Measurements from ENCODE around the gene FLYWCH2. TPM values are rescaled to one million over a fixed set of nuclear protein-coding genes. Genes with fewer than 3 reads are reported as not detected.

Gene FLYWCH2
- total and polyA plus RNA-seq, 9 of the 15 experiments (the other 6 are each of a cell fraction or from before 2014, with no cell fraction given), result 0.70 to 55.5 (median 7.6) TPM

DNA sequence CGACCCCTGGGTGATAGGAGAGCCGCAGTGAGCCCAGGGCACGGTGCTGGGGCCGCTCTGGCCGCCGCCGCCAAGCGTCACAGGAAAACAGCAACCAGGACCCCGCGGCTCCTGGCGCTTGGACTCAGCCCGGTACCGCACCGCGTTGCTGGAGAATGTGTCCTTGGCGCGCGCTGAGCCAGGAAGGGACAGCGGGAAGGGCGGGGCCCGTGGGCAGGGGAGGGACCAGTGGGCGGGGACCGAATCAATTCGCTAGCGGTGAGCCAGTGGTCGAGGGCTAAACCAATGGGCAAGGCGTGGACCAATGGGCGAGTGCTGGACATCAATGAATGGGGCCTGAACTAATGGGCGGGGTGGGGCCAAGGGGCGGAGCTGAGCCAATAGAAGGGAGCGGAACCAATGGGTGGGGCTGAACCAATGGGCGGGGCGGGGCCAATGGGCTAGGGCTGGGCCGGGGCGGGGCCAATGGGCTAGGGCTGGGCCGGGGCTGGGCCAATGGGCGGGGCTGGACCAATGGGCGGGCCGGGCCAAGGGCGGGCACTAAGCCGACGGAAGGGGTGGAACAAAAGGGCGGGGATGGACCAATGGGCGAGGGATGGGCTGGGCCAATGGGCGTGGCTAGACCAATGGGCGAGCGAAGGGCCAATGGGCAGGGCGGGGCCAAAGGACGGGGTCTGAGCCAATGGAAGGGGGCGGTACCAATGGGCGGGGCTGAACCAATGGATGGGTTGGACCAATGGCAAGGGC is 22.4 kb downstream of the FLYWCH2 start (continued):
- TF ChIP-seq ASH1L (IDR thresholded peaks at IDR 0.05; ENCODE audit: borderline replicate concordance, low read depth, partially characterized antibody) (peak; percentile 81), ZNF431 (CRISPR knock-in tag; IDR thresholded peaks at IDR 0.05) (0 out of 2 replicates have a peak, but pooled peaks have one; percentile 45), TEAD2 (tag; IDR thresholded peaks at IDR 0.05) (no peak), TBL1XR1 (IDR thresholded peaks at IDR 0.05; ENCODE audit: low read length in 2 of 2) (no peak), KDM5B (IDR thresholded peaks at IDR 0.05; ENCODE audit: insufficient replicate concordance, low read depth, low read length) (peak; percentile 98), ZNF197 (CRISPR knock-in tag; IDR thresholded peaks at IDR 0.05; ENCODE audit: low read depth) (no peak), ELF2 (CRISPR knock-in tag; IDR thresholded peaks at IDR 0.05) (no peak), NR2C2 (CRISPR knock-in tag; IDR thresholded peaks at IDR 0.05) (no peak), NR2C2 (tag; IDR thresholded peaks at IDR 0.05) (no peak), TBP (optimal IDR thresholded peaks at IDR 0.05; ENCODE audit: low read depth, low read length) (peak; percentile 98), TOE1 (IDR thresholded peaks at IDR 0.05; ENCODE audit: borderline replicate concordance) (no peak), TOE1 (CRISPR knock-in tag; IDR thresholded peaks at IDR 0.05; ENCODE audit: borderline replicate concordance, low read depth) (no peak), PRPF4 (IDR thresholded peaks at IDR 0.05; ENCODE audit: insufficient read depth, low read depth, low read length, poor library complexity, severe bottlenecking) (peak; percentile 80)
- TF ChIP-seq, protein P1, sequence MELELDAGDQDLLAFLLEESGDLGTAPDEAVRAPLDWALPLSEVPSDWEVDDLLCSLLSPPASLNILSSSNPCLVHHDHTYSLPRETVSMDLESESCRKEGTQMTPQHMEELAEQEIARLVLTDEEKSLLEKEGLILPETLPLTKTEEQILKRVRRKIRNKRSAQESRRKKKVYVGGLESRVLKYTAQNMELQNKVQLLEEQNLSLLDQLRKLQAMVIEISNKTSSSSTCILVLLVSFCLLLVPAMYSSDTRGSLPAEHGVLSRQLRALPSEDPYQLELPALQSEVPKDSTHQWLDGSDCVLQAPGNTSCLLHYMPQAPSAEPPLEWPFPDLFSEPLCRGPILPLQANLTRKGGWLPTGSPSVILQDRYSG (tag; conservative IDR thresholded peaks at IDR 0.05; ENCODE audit: low read depth), result no peak
- TF ChIP-seq, protein P2, sequence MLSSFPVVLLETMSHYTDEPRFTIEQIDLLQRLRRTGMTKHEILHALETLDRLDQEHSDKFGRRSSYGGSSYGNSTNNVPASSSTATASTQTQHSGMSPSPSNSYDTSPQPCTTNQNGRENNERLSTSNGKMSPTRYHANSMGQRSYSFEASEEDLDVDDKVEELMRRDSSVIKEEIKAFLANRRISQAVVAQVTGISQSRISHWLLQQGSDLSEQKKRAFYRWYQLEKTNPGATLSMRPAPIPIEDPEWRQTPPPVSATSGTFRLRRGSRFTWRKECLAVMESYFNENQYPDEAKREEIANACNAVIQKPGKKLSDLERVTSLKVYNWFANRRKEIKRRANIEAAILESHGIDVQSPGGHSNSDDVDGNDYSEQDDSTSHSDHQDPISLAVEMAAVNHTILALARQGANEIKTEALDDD (IDR thresholded peaks at IDR 0.05), result no peak
- TF ChIP-seq, protein P3, sequence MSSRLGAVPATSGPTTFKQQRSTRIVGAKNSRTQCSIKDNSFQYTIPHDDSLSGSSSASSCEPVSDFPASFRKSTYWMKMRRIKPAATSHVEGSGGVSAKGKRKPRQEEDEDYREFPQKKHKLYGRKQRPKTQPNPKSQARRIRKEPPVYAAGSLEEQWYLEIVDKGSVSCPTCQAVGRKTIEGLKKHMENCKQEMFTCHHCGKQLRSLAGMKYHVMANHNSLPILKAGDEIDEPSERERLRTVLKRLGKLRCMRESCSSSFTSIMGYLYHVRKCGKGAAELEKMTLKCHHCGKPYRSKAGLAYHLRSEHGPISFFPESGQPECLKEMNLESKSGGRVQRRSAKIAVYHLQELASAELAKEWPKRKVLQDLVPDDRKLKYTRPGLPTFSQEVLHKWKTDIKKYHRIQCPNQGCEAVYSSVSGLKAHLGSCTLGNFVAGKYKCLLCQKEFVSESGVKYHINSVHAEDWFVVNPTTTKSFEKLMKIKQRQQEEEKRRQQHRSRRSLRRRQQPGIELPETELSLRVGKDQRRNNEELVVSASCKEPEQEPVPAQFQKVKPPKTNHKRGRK (tag; IDR thresholded peaks at IDR 0.05), result no peak
- TF ChIP-seq, protein P4, sequence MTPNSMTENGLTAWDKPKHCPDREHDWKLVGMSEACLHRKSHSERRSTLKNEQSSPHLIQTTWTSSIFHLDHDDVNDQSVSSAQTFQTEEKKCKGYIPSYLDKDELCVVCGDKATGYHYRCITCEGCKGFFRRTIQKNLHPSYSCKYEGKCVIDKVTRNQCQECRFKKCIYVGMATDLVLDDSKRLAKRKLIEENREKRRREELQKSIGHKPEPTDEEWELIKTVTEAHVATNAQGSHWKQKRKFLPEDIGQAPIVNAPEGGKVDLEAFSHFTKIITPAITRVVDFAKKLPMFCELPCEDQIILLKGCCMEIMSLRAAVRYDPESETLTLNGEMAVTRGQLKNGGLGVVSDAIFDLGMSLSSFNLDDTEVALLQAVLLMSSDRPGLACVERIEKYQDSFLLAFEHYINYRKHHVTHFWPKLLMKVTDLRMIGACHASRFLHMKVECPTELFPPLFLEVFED (CRISPR knock-in tag; conservative IDR thresholded peaks at IDR 0.05), result no peak
- TF ChIP-seq, protein P5, sequence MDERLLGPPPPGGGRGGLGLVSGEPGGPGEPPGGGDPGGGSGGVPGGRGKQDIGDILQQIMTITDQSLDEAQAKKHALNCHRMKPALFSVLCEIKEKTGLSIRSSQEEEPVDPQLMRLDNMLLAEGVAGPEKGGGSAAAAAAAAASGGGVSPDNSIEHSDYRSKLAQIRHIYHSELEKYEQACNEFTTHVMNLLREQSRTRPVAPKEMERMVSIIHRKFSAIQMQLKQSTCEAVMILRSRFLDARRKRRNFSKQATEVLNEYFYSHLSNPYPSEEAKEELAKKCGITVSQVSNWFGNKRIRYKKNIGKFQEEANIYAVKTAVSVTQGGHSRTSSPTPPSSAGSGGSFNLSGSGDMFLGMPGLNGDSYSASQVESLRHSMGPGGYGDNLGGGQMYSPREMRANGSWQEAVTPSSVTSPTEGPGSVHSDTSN (CRISPR knock-in tag; IDR thresholded peaks at IDR 0.05; ENCODE audit: low read depth), result no peak
- TF ChIP-seq, protein P5 (tag; conservative IDR thresholded peaks at IDR 0.05; ENCODE audit: low read depth), result no peak
